T-helper 1 cell treated with Interleukin-12 subunit alpha and Interleukin-12 subunit beta and Interleukin-4 antibody, amounts not matched to agents 30 μg/mL and 1 μg/mL, for 36 hours (primary cell): ENCODE measurements around the gene GSG1L2.

Source experiments
- H3K27ac Mint-ChIP-seq: one replicate; pipeline ENCODE4 v1.8.0; 2021; ENCODE audit warnings: mild to moderate bottlenecking, mixed read lengths
- H3K27me3 Mint-ChIP-seq: one replicate; pipeline ENCODE4 v1.8.0; 2021; ENCODE audit warnings: low read depth, mixed read lengths
- H3K36me3 Mint-ChIP-seq: one replicate; pipeline ENCODE4 v1.8.0; 2021; ENCODE audit warnings: low read depth, mixed read lengths
- H3K4me1 Mint-ChIP-seq: one replicate; pipeline ENCODE4 v1.8.0; 2021; ENCODE audit warnings: low read depth, mixed read lengths
- H3K4me3 Mint-ChIP-seq: one replicate; pipeline ENCODE4 v1.8.0; 2021; ENCODE audit warnings: mild to moderate bottlenecking, moderate library complexity, mixed read lengths
- H3K9me3 Mint-ChIP-seq: one replicate; pipeline ENCODE4 v1.8.0; 2021; ENCODE audit warnings: mixed read lengths

The GSG1L2 gene

DNA sequence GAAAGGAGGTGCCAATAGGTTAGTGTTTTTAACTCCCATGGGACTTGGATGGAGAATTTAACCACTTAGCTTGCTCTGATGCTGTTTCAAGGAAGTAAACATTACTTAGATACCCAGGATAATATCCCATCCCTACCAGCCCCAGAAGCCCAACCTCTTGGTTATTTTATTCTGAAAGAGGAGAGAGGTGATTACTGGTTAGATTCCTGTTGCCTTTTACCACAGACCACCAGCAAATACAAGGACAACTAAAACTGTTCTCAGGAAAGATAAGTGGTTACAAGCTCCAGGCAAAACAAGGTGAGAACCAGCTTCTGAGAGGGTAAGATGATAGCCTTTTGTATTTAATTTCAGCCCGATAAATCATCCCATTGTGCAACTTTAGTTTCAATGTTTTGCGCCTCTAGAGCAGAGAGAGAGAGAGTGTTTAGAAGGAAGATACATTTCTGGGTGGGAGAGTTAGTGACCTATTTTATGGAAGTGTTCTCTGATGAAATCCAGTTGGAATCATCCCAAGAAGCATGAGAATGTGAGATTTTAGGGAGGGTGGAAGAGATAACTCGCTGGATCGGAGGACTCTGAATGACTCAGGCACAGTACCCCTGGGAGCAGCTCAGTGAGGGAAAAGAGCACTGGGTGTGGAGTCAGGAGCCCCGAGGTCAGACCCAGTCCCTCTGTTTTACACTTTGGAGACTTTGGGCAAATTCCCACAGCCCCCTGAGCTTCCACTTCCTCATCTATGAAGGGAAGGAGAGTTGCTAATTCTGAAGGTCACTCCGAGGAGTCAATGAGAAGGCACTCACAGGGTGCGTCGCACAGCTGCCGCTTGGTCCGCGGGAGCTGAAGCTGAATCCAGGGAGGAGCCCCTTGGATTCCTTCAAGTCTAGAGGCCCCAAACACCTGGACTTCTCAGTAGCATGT, 15.9 kb upstream of the GSG1L2 start:
- Mint-ChIP-seq H3K27me3 (no peaks in the 10 kb centered on the region), H3K36me3 (no peaks in the 10 kb centered on the region), H3K9me3 (no peaks in the 10 kb centered on the region), H3K4me1 (no peaks in the 10 kb centered on the region), H3K27ac (no peak overlapping the region), H3K4me3 (no peak overlapping the region)

DNA sequence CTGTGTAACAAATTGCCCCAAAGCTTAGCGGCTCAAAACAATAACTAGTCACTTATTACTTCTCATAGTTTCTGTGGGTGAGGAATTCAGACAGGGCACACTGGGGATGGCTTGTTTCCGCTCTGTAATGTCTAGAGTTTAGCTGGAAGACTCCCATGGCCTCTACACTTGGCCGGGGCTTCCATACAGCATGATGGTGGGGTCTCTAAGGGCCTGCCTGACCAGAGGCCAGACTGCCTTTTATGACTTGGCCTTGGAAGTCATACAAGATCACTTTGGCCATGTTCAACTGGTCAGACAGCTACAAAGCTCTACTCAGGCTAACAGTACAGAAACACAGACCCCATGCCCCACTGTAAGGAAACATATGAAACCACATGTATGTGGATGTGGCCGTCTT, 12.0 kb upstream of the GSG1L2 start:
- Mint-ChIP-seq H3K27ac (no peak overlapping the region), H3K4me1 (no peaks in the 10 kb centered on the region), H3K36me3 (no peaks in the 10 kb centered on the region), H3K4me3 (no peak overlapping the region), H3K9me3 (no peaks in the 10 kb centered on the region), H3K27me3 (no peaks in the 10 kb centered on the region)

DNA sequence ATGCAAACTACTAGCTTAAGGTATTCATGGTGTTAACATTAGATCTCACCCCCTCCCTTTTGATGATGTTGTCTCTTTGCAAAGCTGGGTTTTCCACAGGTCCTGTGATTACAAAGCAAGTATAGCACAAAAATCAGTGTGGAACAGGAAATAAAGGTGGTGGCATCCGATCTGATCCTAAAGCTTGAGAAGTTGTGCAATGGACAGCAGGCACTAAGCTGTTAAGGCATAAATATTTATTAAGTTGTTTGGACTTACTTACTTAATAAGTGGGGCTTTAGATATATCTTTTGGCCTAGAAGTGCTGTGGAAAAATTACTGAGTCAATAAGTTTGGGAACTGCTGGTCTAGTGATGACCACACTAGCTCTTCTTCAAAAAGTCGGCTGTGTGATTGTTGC, 8.8 kb upstream of the GSG1L2 start:
- no peak overlapping the region for H3K4me3 Mint-ChIP-seq
- H3K9me3 Mint-ChIP-seq = no peaks in the 10 kb centered on the region
- H3K27ac Mint-ChIP-seq = no peak overlapping the region
- no peaks in the 10 kb centered on the region for H3K36me3 Mint-ChIP-seq
- H3K4me1 Mint-ChIP-seq = no peaks in the 10 kb centered on the region
- H3K27me3 Mint-ChIP-seq = no peaks in the 10 kb centered on the region

DNA sequence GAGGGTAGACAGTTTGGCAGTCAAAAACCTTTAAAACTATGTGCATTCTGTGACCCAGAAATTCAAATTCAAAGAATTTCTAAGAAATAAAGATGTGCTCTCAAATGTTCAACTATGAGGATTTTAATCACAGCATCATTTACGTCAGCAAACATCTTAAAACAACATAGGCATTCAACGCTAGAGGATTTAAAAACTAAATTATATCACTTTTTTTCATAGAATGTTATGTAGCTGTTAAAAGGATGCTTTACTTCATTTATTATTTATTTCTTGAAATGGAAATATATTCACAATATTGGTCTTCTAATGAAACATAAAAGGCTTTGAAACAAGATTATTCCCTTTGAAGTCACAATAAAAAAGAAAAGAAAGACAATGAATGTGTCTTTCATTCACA, 7.5 kb upstream of the GSG1L2 start:
- Mint-ChIP-seq H3K9me3 (no peaks in the 10 kb centered on the region), H3K27ac (no peak overlapping the region), H3K4me1 (no peaks in the 10 kb centered on the region), H3K27me3 (no peaks in the 10 kb centered on the region), H3K36me3 (no peaks in the 10 kb centered on the region), H3K4me3 (no peak overlapping the region)

DNA sequence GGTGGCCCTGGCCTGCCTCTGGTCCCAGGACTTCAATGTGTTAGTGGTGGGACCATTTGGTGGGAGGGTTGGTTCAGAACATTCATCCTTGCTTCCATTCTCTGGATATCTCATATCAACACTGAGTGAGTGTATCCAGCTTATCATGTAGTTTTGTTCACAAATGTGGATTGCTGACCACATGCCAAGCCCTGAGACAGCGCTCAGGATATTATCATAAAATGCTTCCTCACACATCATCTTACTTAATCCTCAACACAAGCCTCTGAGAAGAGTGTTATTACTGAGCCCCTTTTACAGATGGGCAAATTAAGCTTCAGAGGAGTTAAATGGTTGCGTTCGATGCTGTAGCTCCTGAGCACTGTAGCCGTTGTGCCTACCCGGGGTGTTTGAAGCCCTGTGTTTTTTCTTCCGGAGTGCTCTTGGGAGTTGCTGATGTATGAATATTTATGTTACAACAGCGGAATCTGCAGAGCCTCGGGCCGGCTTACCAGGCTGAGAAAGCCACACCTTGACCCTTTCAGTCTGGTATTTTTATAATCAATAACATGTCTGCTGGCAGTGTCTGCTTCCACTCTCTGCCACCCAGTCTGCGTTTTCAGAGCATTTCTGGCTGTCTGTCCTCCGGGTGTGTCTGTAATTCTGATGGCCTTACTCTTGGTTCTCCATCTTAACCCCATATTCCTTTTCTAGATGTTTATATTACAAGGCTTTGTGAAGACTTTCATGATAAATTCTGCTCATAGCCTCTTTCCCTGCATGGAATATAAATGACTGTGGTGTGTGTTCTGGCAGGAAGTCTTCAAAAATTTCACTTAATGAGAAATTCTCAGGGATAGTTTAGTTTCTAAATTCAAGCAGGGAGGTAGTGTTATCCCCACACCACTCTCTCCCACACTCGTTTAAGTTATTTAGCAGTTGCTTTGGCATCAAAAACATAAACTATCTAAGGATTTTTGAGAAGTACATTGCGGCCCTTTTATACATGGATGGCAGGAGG, 6.7 kb upstream of the GSG1L2 start:
- H3K27ac Mint-ChIP-seq = no peak overlapping the region
- H3K36me3 Mint-ChIP-seq = no peaks in the 10 kb centered on the region
- H3K4me3 Mint-ChIP-seq = no peak overlapping the region
- no peaks in the 10 kb centered on the region for H3K4me1 Mint-ChIP-seq
- H3K9me3 Mint-ChIP-seq = no peaks in the 10 kb centered on the region
- no peaks in the 10 kb centered on the region for H3K27me3 Mint-ChIP-seq

DNA sequence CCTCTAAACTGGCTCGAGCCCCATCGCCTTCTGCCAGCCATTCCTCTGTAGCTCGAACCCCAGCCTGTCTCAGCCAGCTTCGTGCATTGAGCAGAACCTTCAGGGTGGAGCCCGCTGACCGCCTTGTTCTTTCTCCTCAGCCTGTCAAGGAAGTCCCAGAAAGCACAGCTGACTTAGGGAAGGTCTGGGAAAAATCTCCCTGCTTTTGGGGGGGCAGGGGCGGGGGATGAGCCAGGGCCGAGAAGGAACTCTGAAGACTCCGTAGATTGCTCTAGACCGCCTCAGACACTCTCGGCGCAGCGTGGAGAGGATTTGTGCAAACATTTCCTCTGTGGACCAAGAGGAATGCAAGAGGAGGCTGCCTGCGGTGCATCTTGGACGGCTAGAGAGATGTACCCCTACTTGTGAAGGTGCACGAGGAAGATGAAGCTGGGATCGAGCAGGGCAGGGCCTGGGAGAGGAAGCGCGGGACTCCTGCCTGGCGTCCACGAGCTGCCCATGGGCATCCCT, 3.8 kb upstream of the GSG1L2 start, which contains the start of gene GLP2R:
GLP2R (plus strand) TSS at position 284 of the 510 bp plus-strand sequence; CDS start at position 424, 140 bp downstream.
- H3K4me1 Mint-ChIP-seq = no peaks in the 10 kb centered on the region
- no peaks in the 10 kb centered on the region for H3K9me3 Mint-ChIP-seq
- H3K36me3 Mint-ChIP-seq = no peaks in the 10 kb centered on the region
- no peaks in the 10 kb centered on the region for H3K27me3 Mint-ChIP-seq
- no peak within 1 kb of the TSS for H3K27ac Mint-ChIP-seq
- H3K4me3 Mint-ChIP-seq = no peak within 1 kb of the TSS

DNA sequence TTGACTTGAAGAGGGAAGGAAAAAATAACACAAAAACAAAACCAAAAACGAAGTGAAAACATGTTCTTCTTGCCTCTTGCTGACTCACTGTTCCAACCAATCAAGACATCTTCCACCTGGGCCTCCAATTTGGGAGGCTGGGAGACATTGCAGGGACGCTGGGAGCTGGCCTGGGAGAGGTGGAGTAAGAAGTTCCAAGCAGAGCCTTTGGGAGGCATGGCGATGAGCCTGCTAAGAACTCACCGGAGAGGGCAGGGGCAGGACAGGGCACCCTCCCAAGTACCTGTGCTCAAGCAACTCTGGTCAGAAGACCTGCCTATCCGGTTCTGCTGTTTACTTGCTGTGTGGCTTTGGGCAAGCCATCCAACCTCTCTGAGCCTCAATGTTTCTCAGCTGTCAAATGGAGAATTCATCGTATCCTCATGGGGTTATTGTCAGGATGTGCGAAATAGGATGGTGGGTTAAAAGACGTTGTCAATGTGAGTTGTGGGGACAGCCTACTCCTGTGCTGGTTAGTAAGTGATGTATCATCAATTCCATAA, 3.0 kb upstream of the GSG1L2 start:
- Mint-ChIP-seq H3K9me3 (no peaks in the 10 kb centered on the region), H3K27ac (no peak overlapping the region), H3K4me3 (no peak overlapping the region), H3K27me3 (no peaks in the 10 kb centered on the region), H3K4me1 (no peaks in the 10 kb centered on the region), H3K36me3 (no peaks in the 10 kb centered on the region)

DNA sequence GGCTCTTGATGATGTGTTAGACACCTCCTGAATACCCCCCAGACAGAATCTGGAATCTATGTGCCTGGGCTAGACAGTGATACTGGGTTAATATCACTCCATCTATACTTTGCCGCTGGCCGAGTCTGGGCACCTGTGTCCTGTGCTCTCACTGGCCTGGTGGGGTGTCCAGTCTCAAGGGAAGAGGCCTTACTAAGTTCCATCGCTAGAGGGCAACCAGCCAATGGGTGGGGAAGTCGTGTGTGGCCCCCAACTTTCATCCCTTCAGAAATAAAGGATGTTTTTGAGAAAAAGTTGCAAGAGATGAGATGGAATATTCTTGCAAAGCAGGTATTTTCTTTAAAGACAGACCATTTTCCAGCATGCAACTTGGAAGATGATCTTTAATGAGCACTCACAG, 2.2 kb upstream of the GSG1L2 start:
- no peak overlapping the region for H3K4me3 Mint-ChIP-seq

DNA sequence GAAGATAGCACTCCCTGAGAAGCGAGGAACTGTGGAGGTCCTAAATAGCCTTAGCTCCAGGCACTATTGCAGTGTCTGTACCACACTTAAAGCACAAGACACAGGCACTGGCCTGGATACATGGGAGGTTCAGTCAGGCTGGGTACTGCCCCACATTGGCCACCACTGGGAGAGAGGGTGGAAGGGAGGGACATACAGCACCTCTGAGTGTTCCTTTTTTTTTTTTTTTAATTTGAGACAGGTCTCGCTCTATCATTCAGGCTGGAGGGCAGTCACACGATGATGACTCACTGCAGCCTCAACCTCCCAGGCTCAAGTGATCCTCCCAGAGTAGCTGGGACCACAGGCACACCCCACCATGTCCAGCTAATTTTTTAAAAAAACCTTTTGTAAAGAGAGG, 1.4 kb downstream of the GSG1L2 start:
- H3K4me1 Mint-ChIP-seq = no peaks in the 10 kb centered on the region
- H3K27ac Mint-ChIP-seq = no peak overlapping the region
- no peak overlapping the region for H3K4me3 Mint-ChIP-seq

More for the DNA sequence above, 2.2 kb upstream of the GSG1L2 start:
- H3K36me3 Mint-ChIP-seq = no peaks in the 10 kb centered on the region
- H3K27me3 Mint-ChIP-seq = no peaks in the 10 kb centered on the region
- no peaks in the 10 kb centered on the region for H3K9me3 Mint-ChIP-seq
- H3K4me1 Mint-ChIP-seq = no peaks in the 10 kb centered on the region
- no peak overlapping the region for H3K27ac Mint-ChIP-seq

DNA sequence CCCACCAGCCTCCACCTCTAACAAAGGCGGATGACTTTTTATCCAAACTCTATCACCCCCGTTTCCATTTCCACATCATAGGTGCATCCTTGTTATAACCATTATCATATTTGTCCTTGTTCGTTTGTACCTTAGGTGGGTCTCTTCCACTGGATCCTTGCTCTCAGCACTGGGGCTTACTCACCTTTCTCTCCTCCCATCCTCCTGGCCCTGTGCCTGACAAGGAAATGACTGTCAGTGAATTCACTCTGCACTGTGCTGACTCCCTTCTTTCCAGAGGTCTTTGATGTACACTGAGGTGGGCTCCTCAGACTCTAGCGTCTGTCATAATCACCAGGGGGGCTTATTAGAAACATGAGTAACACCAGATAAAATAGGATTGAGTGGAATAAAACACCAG, 3.1 kb downstream of the GSG1L2 start:
- Mint-ChIP-seq H3K27ac (no peak overlapping the region), H3K36me3 (no peaks in the 10 kb centered on the region), H3K9me3 (peaks cover 4% of the 10 kb centered on the region), H3K4me1 (no peaks in the 10 kb centered on the region), H3K27me3 (no peaks in the 10 kb centered on the region), H3K4me3 (no peak overlapping the region)

More for the DNA sequence above, 1.4 kb downstream of the GSG1L2 start:
- H3K9me3 Mint-ChIP-seq = peaks cover 4% of the 10 kb centered on the region
- no peaks in the 10 kb centered on the region for H3K27me3 Mint-ChIP-seq
- H3K36me3 Mint-ChIP-seq = no peaks in the 10 kb centered on the region

DNA sequence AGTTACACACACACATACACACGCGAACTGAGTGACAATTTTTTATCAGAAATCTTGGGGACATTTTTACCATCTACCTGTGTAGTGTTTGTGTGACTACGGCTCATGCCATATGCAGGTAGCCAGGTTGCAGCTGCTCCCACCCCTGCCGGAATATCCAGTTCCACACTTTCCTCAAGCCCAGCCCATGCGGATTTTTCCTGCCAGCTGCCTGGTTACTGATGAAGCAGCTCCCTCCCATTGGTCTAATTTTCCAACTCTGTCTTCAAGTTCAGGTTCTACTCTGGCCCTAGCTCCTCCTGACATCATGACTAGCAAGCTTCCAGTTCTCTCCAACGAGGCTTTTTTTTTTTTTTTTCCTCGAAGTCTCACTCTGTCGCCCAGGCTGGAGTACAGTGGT, 4.8 kb downstream of the GSG1L2 start:
- Mint-ChIP-seq H3K27ac (no peak overlapping the region), H3K36me3 (no peaks in the 10 kb centered on the region), H3K4me3 (no peak overlapping the region), H3K4me1 (no peaks in the 10 kb centered on the region), H3K27me3 (no peaks in the 10 kb centered on the region), H3K9me3 (peaks cover 4% of the 10 kb centered on the region)

DNA sequence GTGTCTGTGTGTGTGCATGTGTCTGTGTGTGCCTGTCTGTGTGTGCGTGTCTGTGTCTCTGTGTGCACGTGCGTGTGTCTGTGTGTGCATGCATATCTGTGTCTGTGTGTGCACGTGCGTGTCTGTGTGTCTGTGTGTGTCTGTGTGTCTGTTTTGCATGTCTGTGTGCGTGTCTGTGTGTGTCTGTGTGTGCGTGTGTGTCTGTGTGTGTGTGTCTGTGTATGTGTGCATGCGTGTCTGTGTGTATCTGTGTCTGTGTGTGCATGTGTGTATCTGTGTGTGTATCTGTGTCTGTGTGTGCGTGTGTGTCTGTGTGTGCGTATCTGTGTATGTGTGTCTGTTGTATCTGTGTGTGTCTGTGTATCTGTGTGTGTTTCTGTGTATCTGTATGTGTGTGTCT, 5.4 kb downstream of the GSG1L2 start:
- no peak overlapping the region for H3K4me3 Mint-ChIP-seq
- H3K36me3 Mint-ChIP-seq = no peaks in the 10 kb centered on the region
- H3K4me1 Mint-ChIP-seq = no peaks in the 10 kb centered on the region
- H3K27ac Mint-ChIP-seq = no peak overlapping the region
- H3K27me3 Mint-ChIP-seq = no peaks in the 10 kb centered on the region
- peaks cover 4% of the 10 kb centered on the region for H3K9me3 Mint-ChIP-seq

DNA sequence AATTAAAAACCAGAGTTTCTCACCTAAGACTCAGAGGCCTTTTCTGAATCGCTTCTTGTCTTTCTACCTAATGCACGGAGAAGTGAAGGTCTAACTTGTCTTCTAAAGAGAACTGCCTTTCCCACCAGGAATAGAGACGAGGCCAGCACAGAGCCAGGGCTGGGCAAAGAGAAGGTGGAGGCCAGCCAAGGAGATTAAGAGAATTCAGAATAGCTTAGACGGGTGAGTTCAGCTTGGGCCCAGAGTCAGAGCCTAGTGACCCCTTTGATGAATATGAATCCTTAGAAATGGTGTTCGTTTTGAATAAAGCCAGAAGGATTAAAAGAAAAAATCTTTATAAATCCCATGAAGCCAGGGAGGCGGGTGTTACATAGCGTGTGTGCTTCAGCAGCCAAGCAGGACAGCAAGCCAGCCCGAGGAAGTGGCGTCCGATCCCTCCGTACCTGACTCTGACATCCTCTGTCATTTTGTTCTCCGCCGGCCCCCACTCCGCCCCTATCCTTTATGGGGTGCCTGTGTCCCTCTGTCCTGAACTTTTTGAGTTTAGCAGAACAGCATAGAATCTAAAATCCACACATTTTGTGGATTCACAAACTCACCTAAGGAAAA, 7.4 kb downstream of the GSG1L2 start:
- Mint-ChIP-seq H3K4me3 (no peak overlapping the region), H3K27me3 (no peaks in the 10 kb centered on the region), H3K9me3 (peaks cover 4% of the 10 kb centered on the region), H3K4me1 (no peaks in the 10 kb centered on the region), H3K27ac (no peak overlapping the region), H3K36me3 (no peaks in the 10 kb centered on the region)

DNA sequence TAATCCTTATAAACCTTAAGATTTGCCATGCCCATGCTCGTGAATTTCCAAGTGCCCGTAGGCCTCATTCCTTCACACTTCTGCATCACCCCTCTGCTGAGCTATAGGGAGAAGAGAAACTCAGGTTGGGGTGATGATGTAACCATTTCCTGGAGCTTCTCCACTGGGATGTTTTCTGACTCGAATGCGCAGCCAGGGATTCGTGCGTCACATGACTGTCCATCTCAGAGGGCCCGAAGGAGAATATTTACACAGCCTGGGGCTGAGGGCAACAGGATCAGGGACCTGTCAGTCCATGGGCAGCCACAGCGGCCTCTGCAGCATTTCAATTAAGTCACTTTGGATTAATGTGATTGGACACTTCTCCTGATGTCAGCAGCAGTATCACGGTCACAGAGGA, 8.7 kb downstream of the GSG1L2 start:
- no peaks in the 10 kb centered on the region for H3K4me1 Mint-ChIP-seq
- H3K36me3 Mint-ChIP-seq = no peaks in the 10 kb centered on the region
- no peak overlapping the region for H3K4me3 Mint-ChIP-seq
- no peaks in the 10 kb centered on the region for H3K27me3 Mint-ChIP-seq
- no peak overlapping the region for H3K27ac Mint-ChIP-seq
- peaks cover 4% of the 10 kb centered on the region for H3K9me3 Mint-ChIP-seq
